ENCODE results near the gene SMIM1. TPM values are rescaled to one million over a fixed set of nuclear protein-coding genes. Genes with fewer than 3 reads are reported as not detected.
"Not testable (repeated sequence)": the region's sequence is repeated elsewhere in the genome, so short reads cannot be mapped to it uniquely, and the experiment has no call there.

The SMIM1 gene
- total RNA-seq, 1 donor = 0.73 TPM

DNA sequence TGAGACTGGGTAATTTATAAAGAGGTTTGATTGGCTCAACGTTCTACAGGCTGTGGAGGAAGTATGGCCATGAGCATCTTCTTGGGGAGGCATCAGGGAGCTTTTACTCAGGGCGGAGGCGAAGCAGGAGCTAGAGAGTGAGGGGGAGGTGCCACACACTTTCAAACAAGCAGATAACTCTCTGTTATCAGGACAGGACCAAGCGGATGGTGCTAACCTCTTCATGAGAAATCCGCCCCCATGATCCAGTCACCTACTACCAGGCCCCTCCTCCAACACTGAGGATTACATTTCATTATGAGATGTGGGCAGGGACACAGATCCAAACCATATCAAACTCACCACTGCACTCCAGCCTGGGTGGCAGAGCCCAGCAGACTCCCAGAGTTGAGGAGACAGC is 35.2 kb downstream of the SMIM1 start:
- H3K9me3 ChIP-seq (ENCODE audit: low read depth, low read length) = no peaks in the 10 kb centered on the region
- no peak overlapping the region for H3K4me3 ChIP-seq (ENCODE audit: low read length)
- no peaks in the 10 kb centered on the region for H3K4me1 ChIP-seq (ENCODE audit: insufficient read depth, low read length)
- H3K27me3 ChIP-seq (ENCODE audit: insufficient read depth, low read length) = no peaks in the 10 kb centered on the region

DNA sequence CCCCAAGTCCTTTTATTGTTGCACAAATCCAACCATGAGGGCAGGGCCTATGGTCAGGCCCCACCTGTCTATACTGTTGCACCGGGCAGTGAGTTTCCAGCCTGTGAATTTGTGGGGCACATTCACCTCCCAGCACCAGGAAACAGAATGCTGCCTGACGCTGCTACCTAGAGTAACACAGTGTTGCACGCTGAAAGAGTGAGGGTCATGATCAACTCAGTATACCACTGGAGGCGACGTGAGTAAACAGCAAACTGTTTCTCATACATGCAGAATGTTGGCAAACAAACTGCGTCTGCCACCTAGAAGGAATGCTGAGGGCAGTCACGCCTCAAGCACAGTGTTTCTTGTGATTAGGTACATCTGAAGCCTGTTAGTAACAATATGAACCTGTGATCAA is 37.1 kb downstream of the SMIM1 start:
- no peaks in the 10 kb centered on the region for H3K9me3 ChIP-seq (ENCODE audit: low read depth, low read length)
- H3K4me3 ChIP-seq (ENCODE audit: low read length) = no peak overlapping the region
- H3K4me1 ChIP-seq (ENCODE audit: insufficient read depth, low read length) = no peaks in the 10 kb centered on the region
- H3K27me3 ChIP-seq (ENCODE audit: insufficient read depth, low read length) = no peaks in the 10 kb centered on the region

DNA sequence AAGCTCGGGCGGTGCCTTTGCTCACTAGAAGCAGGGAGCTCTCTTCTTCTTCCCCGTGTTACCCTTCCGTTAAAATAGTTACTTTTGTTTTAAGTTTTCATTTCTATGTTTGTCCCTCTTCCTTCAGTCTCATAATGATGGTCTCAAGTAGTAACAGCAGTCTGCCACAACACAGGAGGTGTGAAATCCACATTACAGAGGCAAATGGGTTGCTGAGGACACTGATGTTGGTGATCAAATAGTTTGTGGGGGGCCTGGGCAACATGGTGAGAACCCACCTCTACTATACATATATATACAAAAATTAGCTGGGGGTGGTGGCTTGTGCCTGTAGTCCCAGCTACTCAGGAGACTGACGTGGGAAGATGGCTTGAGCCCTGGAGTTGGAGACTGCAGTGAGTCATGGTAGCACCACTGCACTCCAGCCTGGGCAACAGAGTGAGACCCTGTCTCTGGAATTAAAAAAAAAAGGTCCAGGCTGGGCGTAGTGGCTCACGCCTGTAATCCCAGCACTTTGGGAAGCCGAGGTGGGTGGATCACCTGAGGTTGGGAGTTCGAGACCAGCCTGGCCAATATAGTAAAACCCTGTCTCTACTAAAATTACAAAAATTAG is 37.7 kb downstream of the SMIM1 start:
- H3K9me3 ChIP-seq (ENCODE audit: low read depth, low read length); H3K4me1 ChIP-seq (ENCODE audit: insufficient read depth, low read length); H3K4me3 ChIP-seq (ENCODE audit: low read length); H3K27me3 ChIP-seq (ENCODE audit: insufficient read depth, low read length): not testable (repeated sequence)

DNA sequence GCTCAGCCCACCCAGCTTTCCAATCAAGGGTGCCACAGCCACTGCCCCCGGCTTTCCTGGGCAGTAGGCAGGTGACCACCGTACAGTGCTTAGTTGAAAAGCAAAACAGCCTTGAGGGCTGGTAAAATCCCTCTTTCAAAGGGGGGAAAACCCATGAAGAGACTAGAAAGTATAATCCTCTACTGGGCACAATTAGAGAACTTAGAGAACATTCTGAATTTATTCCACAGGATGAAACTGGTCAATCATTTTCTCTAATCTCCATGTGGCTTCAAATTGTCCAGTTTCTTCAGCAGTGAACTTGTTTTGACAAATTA is 39.0 kb downstream of the SMIM1 start:
- no peaks in the 10 kb centered on the region for H3K27me3 ChIP-seq (ENCODE audit: insufficient read depth, low read length)
- H3K4me3 ChIP-seq (ENCODE audit: low read length) = no peak overlapping the region
- H3K4me1 ChIP-seq (ENCODE audit: insufficient read depth, low read length) = no peaks in the 10 kb centered on the region
- H3K9me3 ChIP-seq (ENCODE audit: low read depth, low read length) = no peaks in the 10 kb centered on the region

DNA sequence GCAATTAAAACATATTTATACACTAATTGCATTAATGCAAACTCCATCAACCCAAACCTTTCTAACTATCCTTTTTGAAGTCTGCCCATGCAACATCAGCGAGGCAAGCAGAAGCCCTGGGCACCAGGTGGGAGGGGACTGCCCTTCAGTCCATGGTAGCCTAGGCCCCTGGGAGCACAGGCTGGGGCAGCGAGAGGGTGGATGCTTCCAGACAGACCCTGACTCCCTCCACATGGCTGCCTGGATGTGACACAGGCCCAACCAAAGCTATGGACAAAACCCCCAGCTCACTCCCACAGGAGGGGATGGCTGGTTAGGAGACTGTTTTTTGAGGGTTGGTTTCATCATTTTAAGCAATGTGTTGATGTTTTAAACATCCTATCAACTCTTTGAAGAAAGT is 41.5 kb downstream of the SMIM1 start:
- no peak overlapping the region for H3K4me3 ChIP-seq (ENCODE audit: low read length)
- no peaks in the 10 kb centered on the region for H3K27me3 ChIP-seq (ENCODE audit: insufficient read depth, low read length)

DNA sequence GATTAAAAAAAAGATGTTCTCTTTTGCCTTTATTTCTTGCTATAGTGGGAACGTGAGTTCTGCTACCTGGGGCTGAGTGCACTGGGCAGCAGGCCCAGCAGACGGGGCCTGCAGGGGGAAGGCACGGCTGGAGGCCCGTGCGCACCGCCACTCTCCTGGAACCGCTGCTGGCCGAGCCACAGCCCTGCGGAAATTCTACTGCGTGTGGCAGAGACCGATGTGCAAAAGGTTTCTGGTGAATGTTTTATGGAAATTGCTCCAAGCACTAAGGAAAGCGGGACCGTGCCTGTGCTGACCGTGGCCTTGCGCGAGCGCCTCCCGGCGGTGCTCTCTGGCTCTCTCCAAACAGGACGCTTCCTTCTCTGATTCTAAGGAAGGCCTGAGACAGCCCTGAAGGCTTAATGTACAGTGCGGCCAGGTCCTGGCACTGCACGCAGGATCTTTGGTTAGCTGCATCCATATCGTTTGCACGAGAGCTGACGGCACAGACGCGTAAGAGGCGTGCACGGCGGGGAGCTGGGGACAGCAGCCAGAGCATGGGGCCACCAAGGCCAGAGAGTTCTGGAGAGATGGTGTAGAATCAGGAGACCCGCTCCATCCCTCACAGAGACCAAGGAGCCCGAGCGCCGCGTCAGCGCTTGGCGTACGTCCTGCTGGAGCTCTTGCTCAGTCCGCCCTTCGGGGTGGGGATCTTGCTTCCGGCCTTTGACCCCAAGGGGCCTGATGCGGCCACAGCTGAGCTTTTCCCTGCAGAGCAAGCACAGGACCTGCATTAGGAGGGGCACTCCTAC is 42.4 kb downstream of the SMIM1 start:
- Histone ChIP-seq H3K9me3 (ENCODE audit: low read depth, low read length) (no peaks in the 10 kb centered on the region), H3K27me3 (ENCODE audit: insufficient read depth, low read length) (no peaks in the 10 kb centered on the region), H3K4me1 (ENCODE audit: insufficient read depth, low read length) (no peaks in the 10 kb centered on the region), H3K4me3 (ENCODE audit: low read length) (no peak overlapping the region)

More for the DNA sequence above, 41.5 kb downstream of the SMIM1 start:
- Histone ChIP-seq H3K9me3 (ENCODE audit: low read depth, low read length) (no peaks in the 10 kb centered on the region), H3K4me1 (ENCODE audit: insufficient read depth, low read length) (no peaks in the 10 kb centered on the region)

DNA sequence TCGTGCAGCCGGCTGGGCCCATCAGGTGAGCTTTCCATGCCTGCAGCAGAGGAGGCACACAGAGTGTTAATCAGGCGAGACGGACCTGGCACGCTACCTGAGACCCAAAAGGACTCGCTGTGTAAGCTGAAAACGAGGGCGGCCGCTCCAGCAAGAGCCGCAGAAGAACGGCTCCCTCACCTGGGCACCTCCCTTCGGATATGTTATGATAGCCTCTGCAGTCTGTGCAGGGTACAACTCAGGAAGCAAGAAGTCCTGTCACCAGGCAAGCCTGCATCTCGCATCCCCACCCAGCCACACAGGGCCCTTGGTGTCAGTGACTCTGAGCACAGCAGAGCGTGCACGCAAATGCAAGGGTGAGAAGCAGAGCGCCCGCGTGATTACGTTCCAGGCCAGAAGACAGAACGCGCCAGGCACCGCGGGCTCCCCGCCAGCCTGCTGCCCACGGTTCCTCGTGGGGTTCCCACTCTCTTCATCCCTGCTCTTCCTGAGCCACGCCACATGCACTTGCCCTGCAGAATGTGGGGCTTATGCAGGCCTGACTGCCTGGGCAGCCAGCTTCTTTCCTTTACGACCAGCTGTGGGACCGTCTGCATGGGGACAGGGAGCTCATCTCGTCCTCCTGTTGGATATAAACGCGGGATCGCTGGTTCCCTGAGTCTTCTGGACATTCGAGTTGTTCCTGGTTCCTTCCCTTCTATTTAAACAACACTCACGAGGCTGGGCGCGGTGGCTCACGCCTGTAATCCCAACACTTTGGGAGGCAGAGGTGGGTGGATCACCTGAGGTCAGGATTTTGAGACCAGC is 44.0 kb downstream of the SMIM1 start:
- H3K4me1 ChIP-seq (ENCODE audit: insufficient read depth, low read length) = no peaks in the 10 kb centered on the region
- H3K9me3 ChIP-seq (ENCODE audit: low read depth, low read length) = no peaks in the 10 kb centered on the region
- H3K27me3 ChIP-seq (ENCODE audit: insufficient read depth, low read length) = no peaks in the 10 kb centered on the region
- no peak overlapping the region for H3K4me3 ChIP-seq (ENCODE audit: low read length)

DNA sequence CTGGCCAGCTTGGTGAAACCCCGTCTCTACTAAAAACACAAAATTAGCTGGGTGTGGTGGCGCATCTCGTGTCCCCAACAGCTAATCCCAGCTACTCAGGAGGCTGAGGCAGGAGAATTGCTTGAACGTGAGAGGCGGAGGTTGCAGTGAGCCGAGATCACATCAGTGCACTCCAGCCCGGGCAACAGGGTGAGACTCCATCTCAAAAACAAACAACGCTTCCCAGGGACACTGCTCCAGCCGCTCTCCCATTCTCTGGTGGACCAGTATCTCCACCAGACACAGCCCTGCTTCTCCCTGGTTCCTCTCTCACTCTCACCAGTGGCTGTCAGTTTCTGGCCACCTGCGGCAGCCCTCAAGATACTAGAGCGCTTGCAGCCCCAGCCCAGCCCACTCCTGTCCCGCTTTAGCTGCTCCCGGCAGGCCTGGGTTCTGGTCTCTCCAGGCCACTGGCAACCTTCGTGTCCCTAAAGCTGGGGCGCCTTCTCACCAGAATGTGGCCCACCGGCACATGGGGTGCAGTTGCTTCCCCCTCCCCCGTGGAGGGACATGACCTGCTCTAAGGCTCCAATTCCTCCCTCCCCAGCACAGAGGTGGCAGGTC is 44.7 kb downstream of the SMIM1 start:
- Histone ChIP-seq H3K27me3 (ENCODE audit: insufficient read depth, low read length) (no peaks in the 10 kb centered on the region), H3K4me3 (ENCODE audit: low read length) (no peak overlapping the region), H3K4me1 (ENCODE audit: insufficient read depth, low read length) (no peaks in the 10 kb centered on the region), H3K9me3 (ENCODE audit: low read depth, low read length) (no peaks in the 10 kb centered on the region)

DNA sequence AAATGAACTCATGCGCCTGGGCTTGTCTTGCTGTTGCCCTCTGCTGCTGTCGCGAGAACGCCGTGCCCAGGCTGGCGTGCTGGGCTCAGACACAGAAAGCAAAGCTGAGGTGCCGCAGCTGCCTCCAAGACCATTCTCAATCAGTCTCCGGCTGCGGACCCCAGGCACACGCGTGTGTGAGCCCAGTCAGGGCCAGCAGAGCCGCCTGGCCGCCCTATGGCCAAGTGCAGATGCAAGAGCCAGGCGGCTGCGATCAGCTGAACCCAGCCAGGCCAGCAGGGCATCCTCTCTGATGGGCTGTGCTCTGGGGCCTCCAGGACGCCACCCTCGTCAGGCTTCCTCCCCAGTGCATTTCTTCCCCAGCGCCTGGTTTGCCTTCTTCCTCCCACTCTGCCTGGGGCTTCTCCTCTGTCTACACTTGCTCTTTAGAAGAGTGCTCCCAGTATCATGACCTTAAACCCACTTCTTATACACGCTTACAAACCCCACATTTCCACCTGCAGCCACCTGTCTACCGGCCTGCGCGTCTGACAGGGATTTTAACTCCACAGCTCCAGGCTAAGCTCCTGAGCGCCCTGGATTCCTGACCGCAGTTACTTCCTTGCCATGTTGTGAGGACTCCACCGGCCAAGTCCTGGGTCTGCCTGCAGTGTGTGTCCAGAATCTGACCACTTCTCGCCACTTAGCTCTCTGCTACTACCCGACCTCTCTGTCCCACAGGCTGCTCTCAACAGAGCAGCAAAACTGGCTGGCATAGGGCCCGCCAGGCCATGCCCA is 45.5 kb downstream of the SMIM1 start:
- no peaks in the 10 kb centered on the region for H3K4me1 ChIP-seq (ENCODE audit: insufficient read depth, low read length)
- H3K4me3 ChIP-seq (ENCODE audit: low read length) = no peak overlapping the region
- no peaks in the 10 kb centered on the region for H3K27me3 ChIP-seq (ENCODE audit: insufficient read depth, low read length)
- no peaks in the 10 kb centered on the region for H3K9me3 ChIP-seq (ENCODE audit: low read depth, low read length)

DNA sequence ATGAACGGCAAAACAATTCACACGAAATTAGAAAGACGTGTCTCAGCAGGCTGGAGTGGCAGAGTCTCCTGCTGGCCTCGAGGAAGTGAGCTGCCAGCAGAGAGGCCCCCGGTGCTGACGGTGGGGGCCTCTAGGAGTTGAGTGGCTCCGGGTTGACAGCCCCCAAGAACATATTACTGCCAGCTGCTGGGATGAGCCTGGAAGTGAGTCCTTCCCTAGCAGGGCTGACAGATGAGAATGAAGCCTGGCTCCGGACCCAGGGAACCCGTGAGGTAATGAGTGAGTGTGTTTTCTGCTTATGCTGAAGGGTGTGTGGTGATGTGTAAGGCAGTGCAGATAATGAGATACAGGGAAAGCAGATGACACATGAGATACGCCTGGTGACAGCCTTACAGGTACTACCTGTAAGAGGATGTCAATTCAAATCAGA is 47.2 kb downstream of the SMIM1 start:
- Histone ChIP-seq H3K9me3 (ENCODE audit: low read depth, low read length) (no peaks in the 10 kb centered on the region), H3K27me3 (ENCODE audit: insufficient read depth, low read length) (no peaks in the 10 kb centered on the region), H3K4me1 (ENCODE audit: insufficient read depth, low read length) (no peaks in the 10 kb centered on the region), H3K4me3 (ENCODE audit: low read length) (no peak overlapping the region)

DNA sequence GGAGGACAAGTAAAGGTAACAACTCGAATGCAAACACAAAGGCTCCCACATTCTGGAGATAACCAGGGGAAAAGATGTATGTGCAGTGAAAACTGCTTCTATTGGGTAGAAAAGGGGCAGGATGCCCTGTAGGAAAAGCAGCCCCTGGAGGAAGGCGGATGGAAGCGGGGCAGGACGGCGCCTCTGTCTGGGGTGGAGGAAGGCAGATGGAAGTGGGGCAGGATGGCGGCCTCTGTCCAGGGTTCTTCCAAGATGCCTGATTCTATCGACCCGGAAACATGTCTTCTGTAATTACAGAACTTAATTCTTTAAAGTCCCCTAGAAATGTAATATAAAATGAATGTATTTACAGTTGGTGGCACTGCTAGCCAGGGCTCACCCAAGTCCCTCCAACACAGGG is 47.8 kb downstream of the SMIM1 start:
- Histone ChIP-seq H3K4me3 (ENCODE audit: low read length) (no peak overlapping the region), H3K4me1 (ENCODE audit: insufficient read depth, low read length) (no peaks in the 10 kb centered on the region), H3K9me3 (ENCODE audit: low read depth, low read length) (no peaks in the 10 kb centered on the region), H3K27me3 (ENCODE audit: insufficient read depth, low read length) (no peaks in the 10 kb centered on the region)

DNA sequence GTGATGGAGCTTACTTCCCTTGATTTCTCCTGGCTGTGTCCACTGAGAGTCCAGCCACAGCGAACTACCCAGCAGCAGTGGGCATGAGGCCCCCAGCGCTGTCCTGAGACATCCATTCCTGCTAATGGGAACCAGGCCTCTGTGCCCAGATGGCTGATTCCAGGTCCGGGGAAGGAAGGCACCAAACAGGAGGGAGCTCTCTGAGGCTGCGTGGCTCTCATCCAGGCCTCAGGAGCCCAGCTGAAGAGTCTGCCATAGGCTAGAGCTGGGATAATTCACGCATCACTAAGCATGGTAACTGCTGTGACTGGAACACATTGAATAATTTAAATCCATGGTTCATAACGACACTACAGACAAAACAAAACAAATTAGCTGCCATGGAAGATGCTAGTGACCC is 48.5 kb downstream of the SMIM1 start:
- no peaks in the 10 kb centered on the region for H3K27me3 ChIP-seq (ENCODE audit: insufficient read depth, low read length)
- no peaks in the 10 kb centered on the region for H3K9me3 ChIP-seq (ENCODE audit: low read depth, low read length)
- H3K4me3 ChIP-seq (ENCODE audit: low read length) = no peak overlapping the region

DNA sequence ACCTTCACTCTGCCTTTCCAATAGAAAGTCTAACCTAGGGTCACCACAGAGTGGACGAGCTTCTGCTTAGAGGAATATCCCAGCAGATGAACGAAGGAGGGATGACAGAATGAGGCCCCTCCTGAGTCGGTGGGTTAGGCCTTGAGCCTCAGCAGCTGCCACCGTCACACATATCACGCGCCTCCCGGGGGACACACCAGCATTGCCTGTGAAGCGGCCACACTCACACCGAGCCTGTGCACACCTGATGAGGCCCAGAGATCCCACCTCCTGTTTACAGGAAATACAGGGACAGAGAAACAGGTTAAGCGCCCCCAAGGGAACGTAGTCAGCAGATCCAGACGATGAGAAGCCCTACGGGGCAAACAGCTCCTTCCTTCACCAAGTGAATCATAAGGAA is 48.9 kb downstream of the SMIM1 start:
- H3K4me3 ChIP-seq (ENCODE audit: low read length) = no peak overlapping the region
- H3K4me1 ChIP-seq (ENCODE audit: insufficient read depth, low read length) = no peaks in the 10 kb centered on the region
- no peaks in the 10 kb centered on the region for H3K9me3 ChIP-seq (ENCODE audit: low read depth, low read length)
- H3K27me3 ChIP-seq (ENCODE audit: insufficient read depth, low read length) = no peaks in the 10 kb centered on the region

More for the DNA sequence above, 48.5 kb downstream of the SMIM1 start:
- H3K4me1 ChIP-seq (ENCODE audit: insufficient read depth, low read length) = no peaks in the 10 kb centered on the region

DNA sequence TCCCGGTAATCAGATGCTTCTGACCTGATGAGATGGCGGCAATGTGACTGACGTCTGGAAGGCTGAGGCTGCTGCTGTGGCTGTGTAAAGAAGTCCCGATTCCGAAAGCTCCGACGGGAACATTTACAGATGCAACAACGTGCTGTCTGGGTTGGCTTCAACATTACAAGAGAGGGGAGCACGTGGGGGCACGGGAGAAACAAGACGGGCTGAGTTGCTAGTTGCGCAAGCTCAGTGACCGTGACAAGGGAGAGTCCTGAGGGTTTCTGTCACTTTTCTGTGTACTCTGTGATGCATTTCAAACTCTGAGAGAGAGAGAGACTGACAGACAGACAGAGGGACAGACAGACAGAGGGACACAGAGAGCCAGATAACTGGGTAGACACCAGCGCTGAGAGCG is 49.4 kb downstream of the SMIM1 start:
- Histone ChIP-seq H3K27me3 (ENCODE audit: insufficient read depth, low read length) (no peaks in the 10 kb centered on the region), H3K4me1 (ENCODE audit: insufficient read depth, low read length) (no peaks in the 10 kb centered on the region), H3K9me3 (ENCODE audit: low read depth, low read length) (no peaks in the 10 kb centered on the region), H3K4me3 (ENCODE audit: low read length) (no peak overlapping the region)

All from mononuclear cell (primary cell).